GM18505 (cell line): ENCODE results near the gene NCS1.
"Not testable (repeated sequence)": the region's sequence is repeated elsewhere in the genome, so short reads cannot be mapped to it uniquely, and the experiment has no call there.

Experiments
- ATAC-seq: cut with Tn5 transposase; IDR thresholded peaks from one replicate; pipeline ENCODE4 v1.9.1; 2021; ENCODE audit not compliant: unreplicated experiment
- POLR2A ChIP-seq: IDR thresholded peaks from 4 replicates; pipeline ENCODE4 v1.6.1; 2011; ENCODE audit warnings: borderline replicate concordance; ENCODE audit not compliant: insufficient read depth, insufficient read length; ENCODE audit errors: extremely low read depth

The NCS1 gene

DNA sequence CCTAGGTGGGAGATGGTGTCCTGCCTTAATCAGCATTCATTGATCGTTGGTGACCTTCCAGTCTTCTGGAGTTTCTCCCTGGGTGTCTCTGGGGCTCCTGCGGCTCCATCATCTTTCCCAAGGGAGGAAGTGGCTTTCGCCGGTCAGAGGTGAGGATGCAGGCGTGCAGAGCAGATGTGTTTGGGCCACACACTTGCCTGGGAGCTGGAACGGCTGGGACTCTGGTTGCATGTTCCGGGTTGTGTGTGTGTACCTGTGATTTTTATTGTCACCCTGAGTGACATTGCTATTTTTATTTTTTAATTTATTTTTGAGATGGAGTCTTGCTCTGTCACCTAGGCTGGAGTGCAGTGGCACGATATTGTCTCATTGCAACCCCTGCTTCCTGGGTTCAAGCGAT lies 103.0 kb downstream of the NCS1 start:
- TF ChIP-seq POLR2A: no peak
- ATAC-seq: no peak

DNA sequence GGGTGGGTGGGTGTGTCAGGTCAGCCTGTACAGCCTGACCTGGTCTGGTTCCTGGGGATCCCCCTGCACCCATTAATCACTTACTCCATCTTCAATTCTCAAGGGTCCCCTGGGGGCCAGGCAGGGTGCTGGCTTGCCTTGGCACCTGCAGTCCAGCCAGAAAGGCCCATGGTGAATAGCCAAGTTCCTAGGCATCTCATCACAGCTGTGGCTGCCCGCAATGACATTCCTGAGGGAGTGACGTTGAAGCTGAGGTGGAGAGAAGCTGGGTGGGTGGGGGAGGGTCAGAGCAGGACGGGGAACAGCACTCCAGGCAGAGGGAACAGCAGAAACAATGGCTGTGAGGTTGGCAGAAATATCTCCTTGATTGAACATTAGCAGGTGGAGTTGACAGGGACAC lies 103.9 kb downstream of the NCS1 start:
- ATAC-seq: no peak
- no peak for TF ChIP-seq POLR2A

DNA sequence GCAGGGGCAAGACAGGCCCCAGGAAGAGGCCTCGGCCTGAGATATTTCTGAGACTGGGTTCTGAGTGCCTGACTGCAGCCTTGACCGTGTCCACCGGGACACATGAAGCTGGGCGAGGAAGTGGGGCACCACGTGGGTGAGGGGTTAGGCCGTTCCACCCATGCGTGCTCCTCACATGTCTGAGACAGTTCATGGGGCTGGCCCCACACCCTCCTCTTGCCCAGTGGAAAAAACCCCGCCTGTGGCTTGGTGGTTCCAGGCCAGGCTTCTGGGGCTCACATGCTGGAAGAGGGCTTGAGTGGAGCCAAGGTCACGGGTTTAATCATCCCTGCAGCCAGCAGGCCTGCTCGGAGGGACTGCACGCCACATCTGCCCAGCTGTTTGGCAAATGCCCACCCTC lies 104.8 kb downstream of the NCS1 start:
- TF ChIP-seq POLR2A: no peak
- no peak for ATAC-seq

DNA sequence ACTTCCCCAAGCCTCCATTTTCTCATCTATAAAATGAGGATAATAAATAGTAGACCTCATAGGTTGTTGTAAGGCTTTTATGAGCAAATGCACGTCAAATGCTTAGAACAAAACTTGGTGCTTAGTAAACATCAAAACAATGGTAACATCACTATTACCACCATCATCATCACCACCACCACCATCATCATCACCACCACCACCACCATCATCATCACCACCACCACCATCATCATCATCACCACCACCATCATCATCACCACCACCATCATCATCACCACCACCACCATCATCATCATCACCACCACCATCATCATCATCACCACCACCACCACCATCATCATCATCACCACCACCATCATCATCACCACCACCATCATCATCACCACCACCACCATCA lies 105.3 kb downstream of the NCS1 start:
- ATAC-seq: not testable (repeated sequence)

DNA sequence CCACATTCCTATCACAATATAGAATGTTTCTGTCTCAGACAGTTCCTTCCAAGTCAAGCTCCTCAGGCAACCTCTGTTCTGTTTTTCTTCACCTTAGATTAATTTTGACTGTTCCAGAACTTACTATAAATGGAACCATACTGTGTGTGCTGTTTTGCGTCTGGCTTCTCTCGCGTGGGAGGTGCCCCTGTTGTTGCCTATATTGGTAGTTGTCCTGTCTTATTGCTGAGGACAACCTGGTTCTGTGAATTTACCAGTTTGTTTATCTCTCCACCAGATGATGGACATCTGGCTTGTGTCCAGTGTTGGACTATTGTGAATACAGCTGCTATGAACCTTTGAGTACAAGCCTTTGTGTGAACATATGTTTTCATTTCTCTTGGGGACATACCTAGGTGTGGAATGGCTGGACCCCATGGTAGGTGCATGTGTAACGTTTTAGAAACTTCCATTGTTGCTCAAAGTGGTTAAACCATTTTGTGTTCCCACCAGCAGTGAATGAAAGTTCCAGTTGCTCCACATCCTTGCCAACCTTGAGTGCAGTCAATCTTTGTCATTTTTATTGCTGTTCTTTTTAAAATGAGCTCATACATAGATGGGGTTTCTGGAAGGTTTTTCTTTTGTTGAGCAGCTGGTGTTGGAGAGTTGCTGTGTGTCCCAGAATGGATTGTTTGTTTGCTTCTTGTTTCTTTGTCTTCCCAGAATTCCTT lies 111.5 kb downstream of the NCS1 start:
- TF ChIP-seq POLR2A: no peak
- ATAC-seq: no peak

DNA sequence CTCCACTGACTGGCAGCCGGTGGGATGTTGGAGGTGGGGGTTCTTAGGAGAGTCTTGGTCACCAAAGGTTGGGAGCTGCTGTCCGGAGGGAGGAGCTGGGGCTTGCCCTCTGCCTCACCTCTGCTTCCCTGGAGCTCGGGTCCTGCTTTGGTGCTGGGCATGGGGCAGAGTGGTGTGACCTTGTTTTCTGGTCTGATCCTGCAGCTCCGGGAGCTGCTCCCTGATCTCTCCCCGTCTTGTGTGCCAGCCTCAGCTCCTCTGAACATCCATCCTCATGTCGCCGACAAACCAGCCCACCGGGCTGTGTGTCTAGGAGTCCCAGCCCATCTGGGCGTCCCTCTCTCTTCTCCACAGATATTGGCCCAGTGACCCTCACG lies 112.0 kb downstream of the NCS1 start:
- no peak for ATAC-seq

DNA sequence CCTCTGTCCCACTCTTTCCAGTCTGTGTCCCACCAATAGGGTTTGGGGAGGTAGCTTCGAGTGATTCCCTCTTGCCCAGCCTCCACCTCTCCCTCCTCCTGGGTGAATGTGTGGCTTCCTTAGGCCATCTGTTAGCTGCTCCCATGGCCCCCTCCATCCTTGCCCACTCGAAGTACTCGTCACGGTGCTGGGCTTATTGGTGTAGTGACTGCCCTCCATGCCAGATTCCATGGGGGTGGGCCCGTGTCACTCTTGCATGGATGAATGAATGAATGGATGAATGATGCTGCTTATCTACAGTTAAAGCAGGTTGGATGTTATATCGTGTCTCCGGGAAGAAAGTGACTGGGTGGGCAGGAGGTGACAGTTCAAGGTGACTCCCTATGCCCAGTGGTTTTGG lies 112.5 kb downstream of the NCS1 start:
- ATAC-seq: no peak

More for the DNA sequence above, 112.0 kb downstream of the NCS1 start:
- no peak for TF ChIP-seq POLR2A

DNA sequence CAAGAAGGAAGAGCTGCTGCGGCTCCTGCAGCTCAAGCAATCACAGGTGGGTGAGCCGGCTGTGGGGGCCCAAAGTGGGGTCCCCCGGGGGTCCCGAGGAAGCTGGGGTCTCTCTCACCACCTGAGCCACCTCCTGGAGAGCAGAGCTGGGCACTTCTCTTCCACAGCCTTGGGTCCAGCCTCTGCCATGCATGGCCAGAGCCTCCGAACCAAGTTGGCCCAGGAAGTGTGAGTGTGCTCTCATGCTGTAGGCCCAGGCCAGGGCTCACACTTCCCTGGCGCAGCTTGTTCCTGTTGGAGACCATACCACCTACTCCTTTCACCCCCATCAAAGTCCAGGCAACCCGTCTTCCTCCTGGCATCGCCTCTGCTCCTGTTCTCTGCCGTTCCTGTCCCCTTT lies 113.1 kb downstream of the NCS1 start:
- TF ChIP-seq POLR2A: no peak

More for the DNA sequence above, 112.5 kb downstream of the NCS1 start:
- no peak for TF ChIP-seq POLR2A

DNA sequence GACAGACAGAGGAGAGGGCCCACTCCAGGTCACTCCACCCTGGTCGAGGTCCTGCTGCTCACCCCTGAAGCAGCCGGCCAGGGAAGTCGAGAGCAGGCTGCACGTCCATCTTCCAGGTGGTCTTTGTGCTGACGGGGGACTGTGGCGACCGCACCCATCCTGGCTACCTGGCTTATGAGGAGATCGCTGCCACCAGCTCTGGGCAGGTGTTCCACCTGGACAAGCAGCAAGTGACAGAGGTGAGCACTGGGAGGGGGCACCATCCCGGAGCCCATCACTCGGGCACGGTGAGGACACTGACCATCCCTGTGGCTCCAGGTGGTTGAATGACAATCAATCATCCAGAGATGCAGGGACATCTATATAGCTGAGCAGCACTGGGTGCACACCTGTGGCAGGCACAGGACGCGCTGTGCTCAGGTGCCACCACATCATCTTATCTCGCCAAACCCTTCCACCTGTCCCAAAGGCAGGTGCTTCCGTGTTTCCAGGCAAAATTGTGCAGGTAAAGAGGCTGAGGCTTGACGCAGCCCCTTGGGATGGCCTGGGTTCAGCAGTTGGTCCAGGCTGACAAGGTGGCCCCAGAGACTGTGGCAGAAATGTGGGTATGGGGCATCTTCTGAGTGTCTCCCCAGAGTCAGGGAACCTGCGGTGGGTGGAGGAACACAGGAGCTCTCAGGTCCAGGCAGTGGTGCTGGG lies 114.0 kb downstream of the NCS1 start:
- no peak for TF ChIP-seq POLR2A
- no peak for ATAC-seq

More for the DNA sequence above, 113.1 kb downstream of the NCS1 start:
- ATAC-seq: no peak
